GM23338 (cell line): ENCODE results near the gene PRKG2. TPM values are rescaled to one million over a fixed set of nuclear protein-coding genes. Genes with fewer than 3 reads are reported as not detected.

Source experiments
- ATAC-seq: fragments of 200-7000 bp; cut with Tn5 transposase; 3 replicates; pipeline ENCODE4 v1.9.1; 2020
- DNase-seq: peaks from one replicate; pipeline ENCODE4 v3.0.0-alpha.2; 2015; ENCODE audit warnings: low spot score
- H2AFZ ChIP-seq: fragments of 200-600 bp; sonication (generic); 2 replicates; pipeline ENCODE4 v1.8.0; 2016; ENCODE audit warnings: antibody characterized with exemption, mild to moderate bottlenecking, moderate library complexity
- H3F3A ChIP-seq: fragments of 200-600 bp; sonication (generic); replicated peaks from 2 replicates; pipeline ENCODE4 v1.8.0; 2017; ENCODE audit warnings: antibody characterized with exemption, mixed run types, low read depth
- H3K27ac ChIP-seq: fragments of 200-600 bp; sonication (generic); 2 replicates; pipeline ENCODE4 v1.6.1; 2016; ENCODE audit warnings: low read depth
- H3K27me3 ChIP-seq: fragments of 200-600 bp; sonication (generic); 2 replicates; pipeline ENCODE4 v1.8.0; 2016; ENCODE audit warnings: mild to moderate bottlenecking, mixed run types, moderate library complexity; ENCODE audit not compliant: insufficient read depth
- H3K36me3 ChIP-seq: fragments of 200-600 bp; sonication (generic); 2 replicates; pipeline ENCODE4 v1.8.0; 2016; ENCODE audit warnings: mild to moderate bottlenecking; ENCODE audit not compliant: insufficient read depth
- H3K4me1 ChIP-seq: fragments of 200-600 bp; sonication (generic); 2 replicates; pipeline ENCODE4 v1.8.0; 2016; ENCODE audit warnings: mild to moderate bottlenecking, moderate library complexity; ENCODE audit not compliant: insufficient read depth
- H3K4me2 ChIP-seq: fragments of 200-600 bp; sonication (generic); 2 replicates; pipeline ENCODE4 v1.7.1; 2017; ENCODE audit warnings: mixed run types
- H3K4me3 ChIP-seq: fragments of 200-600 bp; sonication (generic); 2 replicates; pipeline ENCODE4 v1.6.1; 2016; ENCODE audit warnings: mixed run types
- H3K79me2 ChIP-seq: fragments of 200-600 bp; sonication (generic); replicated peaks from 2 replicates; pipeline ENCODE4 v1.8.0; 2017; ENCODE audit warnings: mild to moderate bottlenecking; ENCODE audit not compliant: insufficient read depth
- H3K9me2 ChIP-seq: fragments of 200-600 bp; sonication (generic); 2 replicates; pipeline ENCODE4 v1.8.0; 2017; ENCODE audit not compliant: insufficient read depth
- H4K20me1 ChIP-seq: fragments of 200-600 bp; sonication (generic); replicated peaks from 2 replicates; pipeline ENCODE4 v1.8.0; 2017; ENCODE audit warnings: mild to moderate bottlenecking; ENCODE audit not compliant: insufficient read depth
- H3K27ac Mint-ChIP-seq: 2 replicates; pipeline ENCODE4 v1.8.0; 2020; ENCODE audit warnings: inconsistent platforms, mild to moderate bottlenecking, moderate library complexity, mixed read lengths
- H3K27me3 Mint-ChIP-seq: 3 replicates; pipeline ENCODE4 v1.8.0; 2022; ENCODE audit warnings: low read depth, mild to moderate bottlenecking, moderate library complexity, mixed read lengths, inconsistent platforms; ENCODE audit not compliant: insufficient read depth, poor library complexity
- H3K36me3 Mint-ChIP-seq: 3 replicates; pipeline ENCODE4 v1.8.0; 2021; ENCODE audit warnings: low read depth, mild to moderate bottlenecking, inconsistent platforms, moderate library complexity, mixed read lengths
- H3K4me1 Mint-ChIP-seq: 3 replicates; pipeline ENCODE4 v1.8.0; 2020; ENCODE audit warnings: mild to moderate bottlenecking, inconsistent platforms, mixed read lengths
- H3K4me3 Mint-ChIP-seq: 3 replicates; pipeline ENCODE4 v1.8.0; 2021; ENCODE audit warnings: moderate library complexity, mild to moderate bottlenecking, inconsistent platforms, mixed read lengths
- H3K9me3 Mint-ChIP-seq: 3 replicates; pipeline ENCODE4 v1.8.0; 2020; ENCODE audit warnings: moderate library complexity, mild to moderate bottlenecking, inconsistent platforms, mixed read lengths
- CREB1 ChIP-seq: fragments of 250-450 bp; sonication (Bioruptor Pico); IDR thresholded peaks from 2 replicates; pipeline ENCODE4 v1.5.0; 2020; ENCODE audit warnings: low read depth, mild to moderate bottlenecking, moderate library complexity
- CTCF ChIP-seq, 2 experiments: fragments of 200-600 bp in 1 of 2; sonication (generic) in 1 of 2; conservative IDR thresholded peaks; 2 replicates each; pipeline versions ENCODE4 v1.5.1 to v1.6.1; 2016 to 2017; ENCODE audit warnings: antibody characterized with exemption in 2 of 2, low read depth in 2 of 2, mild to moderate bottlenecking in 2 of 2, moderate library complexity in 1 of 2
- EZH2 ChIP-seq: fragments of 200-600 bp; sonication (generic); IDR thresholded peaks from one replicate; pipeline ENCODE4 v1.8.0; 2017; ENCODE audit warnings: antibody characterized with exemption, mild to moderate bottlenecking, low read depth; ENCODE audit not compliant: unreplicated experiment
- EZH2phosphoT487 ChIP-seq: fragments of 200-600 bp; sonication (generic); IDR thresholded peaks from one replicate; pipeline ENCODE4 v1.8.1; 2018; ENCODE audit warnings: antibody characterized with exemption; ENCODE audit not compliant: unreplicated experiment
- JUNB ChIP-seq: IDR thresholded peaks from one replicate; pipeline ENCODE4 v1.6.1; 2016; ENCODE audit warnings: antibody characterized with exemption; ENCODE audit not compliant: unreplicated experiment
- NANOG ChIP-seq: IDR thresholded peaks from 2 replicates; pipeline ENCODE4 v1.6.1; 2016; ENCODE audit warnings: antibody characterized with exemption, borderline replicate concordance
- STAT1 ChIP-seq: IDR thresholded peaks from one replicate; pipeline ENCODE4 v1.6.1; 2016; ENCODE audit warnings: antibody characterized with exemption; ENCODE audit not compliant: unreplicated experiment
- ZNF331 ChIP-seq: fragments of 250-450 bp; sonication (Bioruptor Pico); IDR thresholded peaks from 2 replicates; pipeline ENCODE4 v1.5.0; 2020; ENCODE audit warnings: low read depth, mild to moderate bottlenecking, moderate library complexity
- polyA plus RNA-seq: library from polyadenylated mRNA; unstranded; fragments of >200 nt; fragmentation: Nextera tagmentation; extraction: Ambion mirVana; gene quantifications from 2 replicates; pipeline ENCODE4 v1.2.1, GENCODE V29; 2016
- total RNA-seq: library from RNA; depleted of rRNA; stranded (reverse); fragments of >200 nt; shearing (Covaris generic); gene quantifications from 2 replicates; pipeline ENCODE4 v1.2.3, GENCODE V29; 2014
- TF ChIP-seq, protein P1 (sequence below): IDR thresholded peaks from one replicate; pipeline ENCODE4 v1.6.1; 2018; ENCODE audit warnings: antibody characterized with exemption; ENCODE audit not compliant: unreplicated experiment
- TF ChIP-seq, protein P2 (sequence below): fragments of 250-450 bp; sonication (Bioruptor Pico); IDR thresholded peaks from 2 replicates; pipeline ENCODE4 v1.5.0; 2020; ENCODE audit warnings: mild to moderate bottlenecking, moderate library complexity

PRKG2 gene
- total and polyA plus RNA-seq, 2 experiments from 2014 or later = 1.9 to 3.6 TPM

DNA sequence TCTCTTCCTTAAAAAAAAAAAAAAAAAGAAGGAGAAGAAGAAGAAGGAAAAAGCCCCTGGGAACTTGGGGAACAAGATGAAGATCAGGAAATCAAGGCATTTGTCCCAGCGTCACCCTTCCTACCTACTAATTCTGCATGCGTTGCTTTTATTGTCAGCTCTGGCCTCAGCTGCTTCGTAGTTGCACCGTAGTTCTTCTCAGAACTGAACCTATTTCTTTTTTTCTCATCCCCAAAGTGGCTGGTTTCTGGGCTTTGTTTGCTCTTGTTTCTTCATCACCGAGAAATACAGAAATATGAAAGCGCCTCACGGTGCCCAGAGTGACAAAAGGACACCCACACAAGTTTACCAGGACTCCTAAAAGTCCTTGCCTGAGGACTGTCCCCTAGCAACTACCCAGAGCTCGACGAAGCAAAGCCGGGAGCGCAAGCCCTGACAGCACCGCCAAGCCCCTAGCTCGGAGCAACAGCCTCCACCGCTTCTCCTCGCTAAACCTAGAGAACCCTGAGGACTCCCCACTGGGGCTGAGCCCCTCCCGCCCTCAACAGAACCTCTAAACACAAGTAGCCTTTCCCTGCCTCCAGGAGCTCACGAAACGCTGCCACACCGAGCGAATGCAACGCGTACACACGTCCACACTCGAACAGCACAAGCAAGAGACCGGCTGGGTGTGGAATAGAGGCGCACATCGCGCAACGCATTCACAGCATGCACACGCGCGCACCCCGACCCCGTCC, 710 bp downstream of the PRKG2 start (continued):
- TF ChIP-seq EZH2 = no peak
- TF ChIP-seq, protein P1, sequence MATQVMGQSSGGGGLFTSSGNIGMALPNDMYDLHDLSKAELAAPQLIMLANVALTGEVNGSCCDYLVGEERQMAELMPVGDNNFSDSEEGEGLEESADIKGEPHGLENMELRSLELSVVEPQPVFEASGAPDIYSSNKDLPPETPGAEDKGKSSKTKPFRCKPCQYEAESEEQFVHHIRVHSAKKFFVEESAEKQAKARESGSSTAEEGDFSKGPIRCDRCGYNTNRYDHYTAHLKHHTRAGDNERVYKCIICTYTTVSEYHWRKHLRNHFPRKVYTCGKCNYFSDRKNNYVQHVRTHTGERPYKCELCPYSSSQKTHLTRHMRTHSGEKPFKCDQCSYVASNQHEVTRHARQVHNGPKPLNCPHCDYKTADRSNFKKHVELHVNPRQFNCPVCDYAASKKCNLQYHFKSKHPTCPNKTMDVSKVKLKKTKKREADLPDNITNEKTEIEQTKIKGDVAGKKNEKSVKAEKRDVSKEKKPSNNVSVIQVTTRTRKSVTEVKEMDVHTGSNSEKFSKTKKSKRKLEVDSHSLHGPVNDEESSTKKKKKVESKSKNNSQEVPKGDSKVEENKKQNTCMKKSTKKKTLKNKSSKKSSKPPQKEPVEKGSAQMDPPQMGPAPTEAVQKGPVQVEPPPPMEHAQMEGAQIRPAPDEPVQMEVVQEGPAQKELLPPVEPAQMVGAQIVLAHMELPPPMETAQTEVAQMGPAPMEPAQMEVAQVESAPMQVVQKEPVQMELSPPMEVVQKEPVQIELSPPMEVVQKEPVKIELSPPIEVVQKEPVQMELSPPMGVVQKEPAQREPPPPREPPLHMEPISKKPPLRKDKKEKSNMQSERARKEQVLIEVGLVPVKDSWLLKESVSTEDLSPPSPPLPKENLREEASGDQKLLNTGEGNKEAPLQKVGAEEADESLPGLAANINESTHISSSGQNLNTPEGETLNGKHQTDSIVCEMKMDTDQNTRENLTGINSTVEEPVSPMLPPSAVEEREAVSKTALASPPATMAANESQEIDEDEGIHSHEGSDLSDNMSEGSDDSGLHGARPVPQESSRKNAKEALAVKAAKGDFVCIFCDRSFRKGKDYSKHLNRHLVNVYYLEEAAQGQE = no peak
- no peak for TF ChIP-seq STAT1
- no peak for TF ChIP-seq CREB1 (CRISPR knock-in tag)
- no peak for TF ChIP-seq EZH2phosphoT487
- no peak for TF ChIP-seq JUNB
- TF ChIP-seq ZNF331 (CRISPR knock-in tag) = no peak
- TF ChIP-seq NANOG = no peak
- no peak for TF ChIP-seq CTCF (conservative IDR thresholded peaks at IDR 0.05; ENCODE audit: low read depth in 2 of 2)

GRCh38 chr4:81213671-81214070, 1.4 kb downstream of the PRKG2 start:
- H3K79me2 ChIP-seq = no peaks in the 10 kb centered on the region
- H3K36me3 ChIP-seq = no peaks in the 10 kb centered on the region
- Mint-ChIP-seq H3K4me1 (peaks cover 11% of the 10 kb centered on the region; the same call in 2 of the 3 replicates), H3K27me3 (peaks cover 14% of the 10 kb centered on the region), H3K9me3 (no peaks in the 10 kb centered on the region; the same call in 1 of the 3 replicates), H3K36me3 (no peaks in the 10 kb centered on the region), H3K27ac (no peak overlapping the region), H3K4me3 (no peak overlapping the region)
- peaks cover 56% of the 10 kb centered on the region for H3K27me3 ChIP-seq
- 0 out of 2 replicates have a peak, but pooled peaks cover 2% of the 10 kb centered on the region for H3K9me2 ChIP-seq
- DNase-seq (no peak), ATAC-seq (no peak)
- H3F3A ChIP-seq = no peaks in the 10 kb centered on the region
- no peak overlapping the region for H3K27ac ChIP-seq
- H3K4me2 ChIP-seq = peak overlapping the region; percentile 90; the same call in 1 of the 2 replicates
- no peaks in the 10 kb centered on the region for H3K4me1 ChIP-seq
- no peak overlapping the region for H2AFZ ChIP-seq
- no peaks in the 10 kb centered on the region for H4K20me1 ChIP-seq
- no peak for TF ChIP-seq EZH2
- no peak for TF ChIP-seq EZH2phosphoT487
- TF ChIP-seq, protein P2, sequence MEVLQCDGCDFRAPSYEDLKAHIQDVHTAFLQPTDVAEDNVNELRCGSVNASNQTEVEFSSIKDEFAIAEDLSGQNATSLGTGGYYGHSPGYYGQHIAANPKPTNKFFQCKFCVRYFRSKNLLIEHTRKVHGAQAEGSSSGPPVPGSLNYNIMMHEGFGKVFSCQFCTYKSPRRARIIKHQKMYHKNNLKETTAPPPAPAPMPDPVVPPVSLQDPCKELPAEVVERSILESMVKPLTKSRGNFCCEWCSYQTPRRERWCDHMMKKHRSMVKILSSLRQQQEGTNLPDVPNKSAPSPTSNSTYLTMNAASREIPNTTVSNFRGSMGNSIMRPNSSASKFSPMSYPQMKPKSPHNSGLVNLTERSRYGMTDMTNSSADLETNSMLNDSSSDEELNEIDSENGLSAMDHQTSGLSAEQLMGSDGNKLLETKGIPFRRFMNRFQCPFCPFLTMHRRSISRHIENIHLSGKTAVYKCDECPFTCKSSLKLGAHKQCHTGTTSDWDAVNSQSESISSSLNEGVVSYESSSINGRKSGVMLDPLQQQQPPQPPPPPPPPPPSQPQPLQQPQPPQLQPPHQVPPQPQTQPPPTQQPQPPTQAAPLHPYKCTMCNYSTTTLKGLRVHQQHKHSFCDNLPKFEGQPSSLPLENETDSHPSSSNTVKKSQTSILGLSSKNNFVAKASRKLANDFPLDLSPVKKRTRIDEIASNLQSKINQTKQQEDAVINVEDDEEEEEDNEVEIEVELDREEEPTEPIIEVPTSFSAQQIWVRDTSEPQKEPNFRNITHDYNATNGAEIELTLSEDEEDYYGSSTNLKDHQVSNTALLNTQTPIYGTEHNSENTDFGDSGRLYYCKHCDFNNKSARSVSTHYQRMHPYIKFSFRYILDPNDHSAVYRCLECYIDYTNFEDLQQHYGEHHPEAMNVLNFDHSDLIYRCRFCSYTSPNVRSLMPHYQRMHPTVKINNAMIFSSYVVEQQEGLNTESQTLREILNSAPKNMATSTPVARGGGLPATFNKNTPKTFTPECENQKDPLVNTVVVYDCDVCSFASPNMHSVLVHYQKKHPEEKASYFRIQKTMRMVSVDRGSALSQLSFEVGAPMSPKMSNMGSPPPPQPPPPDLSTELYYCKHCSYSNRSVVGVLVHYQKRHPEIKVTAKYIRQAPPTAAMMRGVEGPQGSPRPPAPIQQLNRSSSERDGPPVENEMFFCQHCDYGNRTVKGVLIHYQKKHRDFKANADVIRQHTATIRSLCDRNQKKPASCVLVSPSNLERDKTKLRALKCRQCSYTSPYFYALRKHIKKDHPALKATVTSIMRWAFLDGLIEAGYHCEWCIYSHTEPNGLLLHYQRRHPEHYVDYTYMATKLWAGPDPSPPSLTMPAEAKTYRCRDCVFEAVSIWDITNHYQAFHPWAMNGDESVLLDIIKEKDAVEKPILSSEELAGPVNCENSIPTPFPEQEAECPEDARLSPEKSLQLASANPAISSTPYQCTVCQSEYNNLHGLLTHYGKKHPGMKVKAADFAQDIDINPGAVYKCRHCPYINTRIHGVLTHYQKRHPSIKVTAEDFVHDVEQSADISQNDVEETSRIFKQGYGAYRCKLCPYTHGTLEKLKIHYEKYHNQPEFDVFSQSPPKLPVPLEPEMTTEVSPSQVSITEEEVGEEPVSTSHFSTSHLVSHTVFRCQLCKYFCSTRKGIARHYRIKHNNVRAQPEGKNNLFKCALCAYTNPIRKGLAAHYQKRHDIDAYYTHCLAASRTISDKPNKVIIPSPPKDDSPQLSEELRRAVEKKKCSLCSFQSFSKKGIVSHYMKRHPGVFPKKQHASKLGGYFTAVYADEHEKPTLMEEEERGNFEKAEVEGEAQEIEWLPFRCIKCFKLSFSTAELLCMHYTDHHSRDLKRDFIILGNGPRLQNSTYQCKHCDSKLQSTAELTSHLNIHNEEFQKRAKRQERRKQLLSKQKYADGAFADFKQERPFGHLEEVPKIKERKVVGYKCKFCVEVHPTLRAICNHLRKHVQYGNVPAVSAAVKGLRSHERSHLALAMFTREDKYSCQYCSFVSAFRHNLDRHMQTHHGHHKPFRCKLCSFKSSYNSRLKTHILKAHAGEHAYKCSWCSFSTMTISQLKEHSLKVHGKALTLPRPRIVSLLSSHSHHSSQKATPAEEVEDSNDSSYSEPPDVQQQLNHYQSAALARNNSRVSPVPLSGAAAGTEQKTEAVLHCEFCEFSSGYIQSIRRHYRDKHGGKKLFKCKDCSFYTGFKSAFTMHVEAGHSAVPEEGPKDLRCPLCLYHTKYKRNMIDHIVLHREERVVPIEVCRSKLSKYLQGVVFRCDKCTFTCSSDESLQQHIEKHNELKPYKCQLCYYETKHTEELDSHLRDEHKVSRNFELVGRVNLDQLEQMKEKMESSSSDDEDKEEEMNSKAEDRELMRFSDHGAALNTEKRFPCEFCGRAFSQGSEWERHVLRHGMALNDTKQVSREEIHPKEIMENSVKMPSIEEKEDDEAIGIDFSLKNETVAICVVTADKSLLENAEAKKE (CRISPR knock-in tag) = no peak
- peak overlapping the region; percentile 81; the same call in 1 of the 2 replicates for H3K4me3 ChIP-seq
